Fibroblast of skin of left biceps (primary cell): Measurements from ENCODE around the gene MRPL30.
"Not testable (repeated sequence)": the region's sequence is repeated elsewhere in the genome, so short reads cannot be mapped to it uniquely, and the experiment has no call there.

Experiments used
- DNase-seq, 2 experiments: peaks; one replicate each; pipeline ENCODE4 v3.0.0-alpha.2; 2013; ENCODE audit warnings: low read depth in 2 of 2

MRPL30 gene

DNA sequence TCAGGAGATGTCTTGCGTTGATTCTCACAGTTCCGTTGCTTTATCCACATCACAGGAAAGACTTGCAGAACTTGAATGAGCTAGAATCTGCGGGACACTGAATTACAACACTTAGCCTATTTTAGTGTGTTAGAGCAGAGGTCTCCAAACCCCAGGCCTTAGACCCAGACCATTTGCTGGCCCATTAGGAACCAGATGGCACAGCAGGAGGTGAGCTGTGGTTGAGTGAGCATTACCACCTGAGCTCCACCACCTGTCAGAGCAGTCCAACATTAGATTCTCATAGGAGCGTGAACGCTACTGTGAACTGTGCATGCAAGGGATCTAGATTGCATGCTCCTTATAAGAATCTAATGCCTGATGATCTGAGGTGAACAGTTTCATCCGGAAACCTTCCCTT is 3.8 kb downstream of the MRPL30 start:
- no peak for DNase-seq

DNA sequence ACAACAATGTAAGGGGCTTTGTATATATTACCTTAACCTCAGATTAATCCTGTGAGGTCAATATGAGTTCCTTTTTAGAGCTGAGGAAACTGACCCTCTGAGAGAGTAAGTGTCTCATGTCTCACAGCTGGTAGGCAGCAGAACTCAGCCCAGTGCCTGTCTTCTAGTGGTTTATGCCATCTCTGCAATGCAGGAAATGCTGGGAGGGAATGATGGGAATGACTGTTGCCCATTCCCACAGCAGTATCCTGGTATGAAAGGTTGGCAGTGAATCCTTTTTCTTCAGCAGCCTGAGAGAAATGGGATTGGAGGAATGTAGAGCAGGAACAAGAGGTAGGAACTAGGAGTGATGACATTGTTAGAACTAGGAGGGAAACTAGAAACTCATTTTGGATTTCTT is 6.0 kb downstream of the MRPL30 start:
- DNase-seq: no peak

DNA sequence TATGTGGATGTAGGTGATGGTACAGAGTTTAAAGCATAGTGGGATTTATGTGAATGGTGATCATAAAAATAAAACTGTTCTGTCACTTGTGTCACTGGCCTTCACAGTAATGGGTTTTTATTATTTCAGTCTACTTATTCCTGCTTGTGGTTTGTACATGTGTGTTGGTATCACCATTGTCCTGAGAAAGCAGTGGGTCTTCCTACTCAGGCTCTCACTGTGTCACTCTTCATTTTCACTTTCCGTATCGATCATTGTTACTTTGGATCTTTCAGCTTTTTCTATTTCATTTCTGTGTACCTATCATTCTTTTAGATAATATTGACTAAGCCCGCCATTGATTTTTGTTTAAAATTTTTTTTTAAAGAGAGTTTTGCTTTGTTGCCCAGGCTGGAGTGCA is 7.4 kb downstream of the MRPL30 start:
- no peak for DNase-seq

DNA sequence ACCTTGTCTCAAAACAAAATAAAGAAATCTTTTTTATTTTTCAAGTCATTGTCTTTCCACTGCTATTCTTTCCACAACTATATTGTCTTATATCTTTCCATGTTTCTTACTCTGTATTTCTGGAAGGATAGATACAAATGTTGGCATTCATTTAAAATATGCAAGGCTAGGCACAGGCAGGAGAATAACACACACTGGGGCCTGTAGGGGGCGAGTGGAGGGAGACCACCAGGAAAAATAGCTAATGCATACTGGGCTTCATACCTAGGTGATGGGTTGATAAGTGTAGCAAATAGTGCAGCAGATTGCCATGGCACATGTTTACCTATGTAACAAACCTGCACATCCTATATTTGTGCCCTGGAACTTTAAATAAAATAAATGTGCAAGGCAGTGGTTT is 9.6 kb downstream of the MRPL30 start:
- DNase-seq: no peak

DNA sequence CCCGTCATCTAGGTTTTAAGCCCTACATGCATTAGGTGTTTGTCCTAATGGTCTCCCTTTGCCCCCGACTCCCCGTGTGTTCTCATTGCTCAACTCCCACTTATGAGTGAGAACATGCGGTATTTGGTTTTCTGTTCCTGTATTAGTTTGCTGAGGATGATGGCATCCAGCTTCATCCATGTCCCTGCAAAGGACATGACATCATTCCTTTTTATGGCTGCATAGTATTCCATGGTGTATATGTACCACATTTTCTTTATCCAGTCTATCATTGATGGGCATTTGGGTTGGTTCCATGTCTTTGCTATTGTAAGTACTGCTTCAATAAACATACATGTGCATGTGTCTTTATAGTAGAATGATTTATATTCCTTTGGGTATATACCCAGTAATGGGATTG is 11.4 kb downstream of the MRPL30 start:
- not testable (repeated sequence) for DNase-seq

DNA sequence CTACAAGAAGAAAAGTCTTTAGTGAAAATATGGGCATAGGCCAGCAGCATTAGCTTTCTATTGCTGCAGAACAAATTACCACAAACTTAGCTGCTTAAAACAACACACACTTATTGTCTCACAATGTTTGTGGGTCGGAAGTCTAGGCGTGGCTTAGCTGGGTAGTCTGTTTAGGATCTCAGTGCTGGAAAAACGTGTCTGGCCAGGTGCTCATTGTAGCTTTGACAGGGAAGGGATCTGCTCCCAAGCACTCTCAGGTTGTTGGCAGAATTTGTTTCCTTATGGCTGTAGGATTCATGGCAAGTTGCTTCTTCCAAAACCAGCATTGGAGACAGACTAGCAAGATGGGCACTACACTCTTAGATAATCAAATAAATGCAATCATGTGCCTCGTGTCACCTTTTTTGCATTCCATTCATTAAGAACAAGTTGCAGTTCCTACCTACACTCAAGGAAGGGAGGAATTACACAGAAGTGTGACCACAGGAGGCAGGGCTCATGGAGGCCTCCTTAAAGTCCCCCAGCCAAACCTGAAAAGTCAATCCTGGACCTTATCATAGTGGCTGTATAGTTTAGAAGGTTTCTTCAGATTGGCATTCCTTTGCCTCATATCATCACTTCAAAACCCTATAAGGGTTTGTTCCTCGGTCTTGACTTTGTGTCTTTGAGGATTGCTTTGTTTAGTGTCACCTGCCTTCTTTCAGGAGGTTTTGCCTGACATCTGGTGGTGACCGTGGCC is 17.3 kb downstream of the MRPL30 start:
- no peak for DNase-seq

DNA sequence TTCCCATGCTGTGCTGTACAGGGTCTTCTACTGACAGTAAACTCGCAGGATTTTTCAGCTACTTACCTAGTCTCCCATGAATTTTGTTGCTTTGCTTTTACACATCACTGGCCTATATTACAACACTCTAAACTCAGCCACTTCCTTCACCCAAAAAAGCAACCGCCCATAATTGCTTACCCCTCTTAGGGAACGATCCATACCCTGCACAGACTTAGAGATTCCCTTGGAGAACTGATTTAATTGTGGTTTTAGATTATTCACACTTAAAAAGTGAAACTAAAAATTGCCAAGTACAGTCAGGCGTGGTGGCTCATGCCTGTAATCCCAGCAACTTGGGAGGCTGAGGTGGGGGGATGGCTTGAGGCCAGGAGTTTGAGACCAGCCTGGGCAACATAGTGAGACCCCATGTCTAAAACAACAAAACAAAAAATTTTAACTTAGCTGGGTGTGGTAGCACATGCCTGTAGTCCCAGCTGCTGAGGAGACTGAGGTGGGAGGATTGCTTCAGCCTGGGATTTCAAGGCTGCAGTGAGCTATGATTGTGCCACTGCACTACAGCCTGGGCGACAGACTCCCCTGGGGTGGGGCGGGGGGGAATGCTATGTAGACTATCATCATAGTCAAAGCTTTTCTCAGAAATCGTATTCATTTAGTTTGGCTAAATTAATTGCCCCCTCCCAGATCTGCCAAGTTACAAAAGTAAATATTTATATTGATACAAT is 19.3 kb downstream of the MRPL30 start:
- no peak for DNase-seq

DNA sequence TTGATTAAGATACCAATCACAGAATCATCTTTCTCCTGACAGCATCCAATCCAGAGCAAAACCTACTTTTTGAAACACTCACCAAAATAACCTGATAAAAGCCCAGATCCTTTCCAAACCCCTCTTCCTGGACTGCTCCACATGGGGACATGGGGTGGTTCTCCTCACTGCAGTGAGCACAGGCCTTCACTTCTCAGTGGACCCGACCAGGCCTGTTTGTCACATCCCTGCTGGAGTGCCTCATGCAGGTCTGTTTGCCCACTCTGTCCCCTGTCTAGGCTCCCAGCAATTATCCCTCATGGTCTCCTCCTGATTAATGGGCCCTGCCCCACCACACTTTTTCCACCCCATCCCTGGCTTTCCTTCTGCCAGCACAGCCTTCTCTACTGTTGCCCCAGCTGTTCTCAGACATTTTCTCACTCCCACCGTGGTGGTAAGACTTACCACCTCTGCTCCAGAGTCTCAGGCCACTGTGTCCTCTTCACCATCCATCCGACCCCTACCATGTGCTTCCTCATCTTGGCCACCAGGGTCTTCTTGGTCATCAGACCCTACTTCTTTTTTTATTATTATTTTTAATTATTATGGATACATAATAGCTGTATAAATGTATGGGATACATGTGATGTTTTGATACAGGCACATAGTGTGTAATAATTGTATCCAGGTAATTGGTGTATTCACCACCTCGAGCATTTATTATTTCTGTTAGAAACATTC is 21.1 kb downstream of the MRPL30 start:
- no peak for DNase-seq

DNA sequence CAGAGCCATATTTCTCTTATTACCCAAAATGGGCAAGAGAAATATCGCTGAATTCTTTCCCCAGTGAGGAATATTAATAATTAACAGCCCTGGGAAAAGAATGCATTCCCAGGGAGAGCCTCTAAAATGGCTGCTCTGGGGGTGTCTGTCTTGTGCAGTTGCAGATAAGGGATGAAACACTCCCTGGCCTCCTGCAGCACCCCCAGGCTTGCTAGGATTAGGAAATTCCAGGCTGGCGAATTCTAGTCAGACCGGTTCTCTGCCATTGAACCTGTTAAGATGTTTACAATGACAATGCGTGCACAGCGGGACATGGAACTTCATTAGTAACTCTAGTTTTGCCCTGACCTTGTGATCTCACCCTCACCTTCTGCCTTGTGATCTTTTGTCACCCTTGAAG is 24.5 kb downstream of the MRPL30 start:
- DNase-seq: no peak

DNA sequence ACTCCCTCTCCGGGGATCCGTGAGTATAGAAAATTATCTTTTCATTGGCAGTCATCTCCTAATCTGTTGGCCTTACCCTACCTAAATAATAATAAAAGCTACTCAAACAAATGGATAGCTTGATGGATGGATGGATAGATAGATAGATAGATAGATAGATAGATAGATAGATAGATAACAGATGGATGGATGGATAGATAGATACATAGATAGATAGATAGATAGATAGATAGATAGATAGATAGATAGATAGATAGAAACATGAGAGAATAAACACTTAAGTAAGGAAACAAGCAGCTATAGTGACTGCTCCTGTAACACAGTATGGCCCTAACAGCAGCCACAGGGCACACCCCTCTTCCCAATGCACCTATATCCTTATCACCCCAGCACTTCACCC is 35.1 kb downstream of the MRPL30 start:
- DNase-seq: no peak

DNA sequence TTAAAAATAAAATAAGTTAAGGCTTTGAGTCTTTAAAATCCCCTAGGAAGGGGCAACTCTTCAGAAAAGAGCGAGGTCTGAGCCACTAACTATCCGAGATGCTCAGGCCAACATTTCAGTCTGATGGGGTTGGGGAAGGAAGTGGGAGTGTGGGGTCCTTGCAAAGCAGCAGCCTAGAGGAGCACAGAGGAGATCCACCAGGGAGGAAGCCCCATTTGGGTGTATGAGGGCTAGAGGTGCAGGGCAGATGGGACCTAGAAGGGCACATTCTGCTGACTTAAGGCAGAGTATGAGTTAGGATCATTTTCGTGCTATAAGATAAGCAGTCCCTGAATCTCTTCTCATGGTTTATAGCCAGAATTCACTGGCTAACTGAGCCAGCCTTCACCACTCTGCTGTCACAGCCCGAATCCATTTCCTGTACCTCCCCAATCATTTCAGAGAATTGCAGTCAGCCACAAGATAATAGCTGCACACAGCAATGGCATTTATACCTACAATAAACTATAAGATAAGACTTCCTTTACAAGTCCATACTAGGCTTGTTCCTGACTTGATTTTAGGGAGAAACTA is 37.0 kb downstream of the MRPL30 start:
- no peak for DNase-seq

DNA sequence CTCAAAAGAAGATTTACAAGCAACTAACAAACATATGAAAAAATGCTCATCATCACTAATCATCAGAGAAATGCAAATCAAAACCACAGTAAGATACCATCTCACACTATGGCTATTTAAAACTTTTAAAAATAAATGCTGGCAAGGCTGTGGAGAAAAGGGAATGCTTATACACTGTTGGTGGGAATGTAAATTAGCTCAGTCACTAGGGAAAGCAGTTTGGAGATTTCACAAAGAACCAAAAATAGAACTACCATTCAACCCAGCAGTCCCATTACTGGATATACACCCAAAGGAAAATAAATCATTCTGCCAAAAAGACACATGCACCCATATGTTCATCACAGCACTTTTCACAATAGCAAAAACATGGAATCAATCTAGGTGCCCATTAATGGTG is 52.2 kb downstream of the MRPL30 start:
- DNase-seq: not testable (repeated sequence)

DNA sequence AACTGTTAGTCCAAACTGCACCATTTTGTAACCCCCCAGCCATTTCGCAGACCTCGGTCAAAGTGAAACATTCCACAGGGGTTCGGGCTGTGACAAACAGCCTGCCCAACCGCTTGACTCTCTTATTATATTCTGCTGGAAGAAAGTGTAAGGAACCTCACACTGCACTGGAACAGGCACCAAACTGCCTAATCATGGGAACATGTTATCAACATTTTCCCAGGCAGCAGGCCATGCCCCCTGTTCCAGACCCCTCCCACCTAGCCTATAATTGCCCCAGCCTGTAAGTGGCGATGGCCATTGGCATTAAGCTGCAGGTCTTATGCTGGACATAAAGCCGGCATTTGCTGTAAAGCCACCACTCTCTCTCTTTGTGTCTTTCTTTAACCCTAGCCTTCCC is 57.6 kb downstream of the MRPL30 start:
- no peak for DNase-seq

DNA sequence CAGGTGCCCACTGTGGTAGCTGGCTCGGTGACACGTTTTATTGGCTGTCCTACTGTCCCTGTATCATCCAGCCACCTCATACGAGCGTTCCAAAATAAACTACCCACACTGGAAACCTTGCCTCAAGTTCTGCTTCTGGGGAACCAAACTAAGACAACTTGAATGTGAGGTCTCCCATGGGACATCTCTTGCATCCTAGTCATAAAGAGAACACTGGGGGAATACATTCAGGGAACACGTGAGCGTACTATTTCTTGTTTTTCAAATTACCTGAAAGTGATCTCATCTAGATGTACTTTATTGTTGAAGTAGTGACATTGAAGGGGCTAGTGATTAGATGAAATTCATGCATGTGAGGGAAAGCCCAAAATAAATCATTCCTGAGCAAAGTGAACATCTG is 59.4 kb downstream of the MRPL30 start:
- DNase-seq: no peak

DNA sequence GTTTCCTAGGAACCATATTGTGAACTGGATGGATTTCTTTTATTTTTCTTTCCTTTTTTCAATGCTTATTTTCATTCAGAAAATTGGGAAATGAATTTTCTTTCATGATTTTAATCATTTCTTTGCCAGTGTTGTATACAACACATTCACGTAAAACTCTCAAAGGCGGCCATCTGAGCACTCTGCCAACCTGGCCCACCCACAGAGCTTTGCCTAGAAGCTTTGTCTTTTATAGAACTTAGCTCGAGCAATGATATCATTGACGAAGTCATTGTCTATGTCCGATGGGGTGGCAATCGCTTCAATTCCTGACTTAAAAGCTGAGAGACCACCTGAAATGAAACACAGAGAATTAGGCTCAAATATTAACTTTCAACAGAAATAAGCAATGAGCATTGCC is 61.2 kb downstream of the MRPL30 start:
- DNase-seq: no peak
